ENCODE results near the gene SLIT3.

The SLIT3 gene

GRCh38 chr5:169225830-169226356 lies 75.0 kb downstream of the SLIT3 start:
- no peak for DNase-seq

GRCh38 chr5:169223595-169223953 lies 77.4 kb downstream of the SLIT3 start:
- no peaks in the 10 kb centered on the region for H3K36me3 ChIP-seq (ENCODE audit: control insufficient read depth, insufficient read depth, low read length)
- no peak overlapping the region for H3K27ac ChIP-seq (ENCODE audit: insufficient read depth, low read length, poor library complexity, severe bottlenecking)
- H3K4me3 ChIP-seq (ENCODE audit: insufficient read depth, low read depth, low read length, poor library complexity, severe bottlenecking) = no peak overlapping the region
- no peaks in the 10 kb centered on the region for H3K4me1 ChIP-seq (ENCODE audit: control insufficient read depth, insufficient read depth, low read length, poor library complexity, severe bottlenecking)
- no peaks in the 10 kb centered on the region for H3K9me3 ChIP-seq (ENCODE audit: control insufficient read depth, low read length)
- DNase-seq = no peak
- no peaks in the 10 kb centered on the region for H3K27me3 ChIP-seq (replicated peaks; ENCODE audit: control insufficient read depth, insufficient read depth, low read length, poor library complexity, severe bottlenecking)

More at GRCh38 chr5:169225830-169226356, 75.0 kb downstream of the SLIT3 start:
- Histone ChIP-seq H3K27ac (ENCODE audit: insufficient read depth, low read length, poor library complexity, severe bottlenecking) (no peak overlapping the region), H3K4me3 (ENCODE audit: insufficient read depth, low read depth, low read length, poor library complexity, severe bottlenecking) (no peak overlapping the region), H3K9me3 (ENCODE audit: control insufficient read depth, low read length) (no peaks in the 10 kb centered on the region), H3K27me3 (replicated peaks; ENCODE audit: control insufficient read depth, insufficient read depth, low read length, poor library complexity, severe bottlenecking) (no peaks in the 10 kb centered on the region), H3K4me1 (ENCODE audit: control insufficient read depth, insufficient read depth, low read length, poor library complexity, severe bottlenecking) (no peaks in the 10 kb centered on the region), H3K36me3 (ENCODE audit: control insufficient read depth, insufficient read depth, low read length) (no peaks in the 10 kb centered on the region)

GRCh38 chr5:169222934-169223594 lies 77.9 kb downstream of the SLIT3 start:
- Histone ChIP-seq H3K27me3 (replicated peaks; ENCODE audit: control insufficient read depth, insufficient read depth, low read length, poor library complexity, severe bottlenecking) (no peaks in the 10 kb centered on the region), H3K4me1 (ENCODE audit: control insufficient read depth, insufficient read depth, low read length, poor library complexity, severe bottlenecking) (no peaks in the 10 kb centered on the region), H3K27ac (ENCODE audit: insufficient read depth, low read length, poor library complexity, severe bottlenecking) (no peak overlapping the region), H3K9me3 (ENCODE audit: control insufficient read depth, low read length) (no peaks in the 10 kb centered on the region), H3K36me3 (ENCODE audit: control insufficient read depth, insufficient read depth, low read length) (no peaks in the 10 kb centered on the region), H3K4me3 (ENCODE audit: insufficient read depth, low read depth, low read length, poor library complexity, severe bottlenecking) (no peak overlapping the region)
- no peak for DNase-seq

GRCh38 chr5:169221519-169221918 lies 79.4 kb downstream of the SLIT3 start:
- no peak for DNase-seq
- no peak overlapping the region for H3K27ac ChIP-seq (ENCODE audit: insufficient read depth, low read length, poor library complexity, severe bottlenecking)
- H3K27me3 ChIP-seq (replicated peaks; ENCODE audit: control insufficient read depth, insufficient read depth, low read length, poor library complexity, severe bottlenecking) = no peaks in the 10 kb centered on the region
- no peaks in the 10 kb centered on the region for H3K36me3 ChIP-seq (ENCODE audit: control insufficient read depth, insufficient read depth, low read length)
- no peaks in the 10 kb centered on the region for H3K9me3 ChIP-seq (ENCODE audit: control insufficient read depth, low read length)
- no peak overlapping the region for H3K4me3 ChIP-seq (ENCODE audit: insufficient read depth, low read depth, low read length, poor library complexity, severe bottlenecking)
- H3K4me1 ChIP-seq (ENCODE audit: control insufficient read depth, insufficient read depth, low read length, poor library complexity, severe bottlenecking) = no peaks in the 10 kb centered on the region

GRCh38 chr5:169219961-169220360 lies 81.0 kb downstream of the SLIT3 start:
- Histone ChIP-seq H3K4me3 (ENCODE audit: insufficient read depth, low read depth, low read length, poor library complexity, severe bottlenecking) (no peak overlapping the region), H3K36me3 (ENCODE audit: control insufficient read depth, insufficient read depth, low read length) (no peaks in the 10 kb centered on the region), H3K9me3 (ENCODE audit: control insufficient read depth, low read length) (no peaks in the 10 kb centered on the region), H3K27me3 (replicated peaks; ENCODE audit: control insufficient read depth, insufficient read depth, low read length, poor library complexity, severe bottlenecking) (no peaks in the 10 kb centered on the region), H3K4me1 (ENCODE audit: control insufficient read depth, insufficient read depth, low read length, poor library complexity, severe bottlenecking) (no peaks in the 10 kb centered on the region), H3K27ac (ENCODE audit: insufficient read depth, low read length, poor library complexity, severe bottlenecking) (no peak overlapping the region)
- DNase-seq = no peak

GRCh38 chr5:169219351-169219750 lies 81.6 kb downstream of the SLIT3 start:
- Histone ChIP-seq H3K27me3 (replicated peaks; ENCODE audit: control insufficient read depth, insufficient read depth, low read length, poor library complexity, severe bottlenecking) (no peaks in the 10 kb centered on the region), H3K9me3 (ENCODE audit: control insufficient read depth, low read length) (no peaks in the 10 kb centered on the region), H3K36me3 (ENCODE audit: control insufficient read depth, insufficient read depth, low read length) (no peaks in the 10 kb centered on the region), H3K4me1 (ENCODE audit: control insufficient read depth, insufficient read depth, low read length, poor library complexity, severe bottlenecking) (no peaks in the 10 kb centered on the region), H3K27ac (ENCODE audit: insufficient read depth, low read length, poor library complexity, severe bottlenecking) (no peak overlapping the region), H3K4me3 (ENCODE audit: insufficient read depth, low read depth, low read length, poor library complexity, severe bottlenecking) (no peak overlapping the region)
- no peak for DNase-seq

GRCh38 chr5:169218861-169219260 lies 82.1 kb downstream of the SLIT3 start:
- no peak overlapping the region for H3K4me3 ChIP-seq (ENCODE audit: insufficient read depth, low read depth, low read length, poor library complexity, severe bottlenecking)
- H3K27ac ChIP-seq (ENCODE audit: insufficient read depth, low read length, poor library complexity, severe bottlenecking) = no peak overlapping the region
- H3K4me1 ChIP-seq (ENCODE audit: control insufficient read depth, insufficient read depth, low read length, poor library complexity, severe bottlenecking) = no peaks in the 10 kb centered on the region
- H3K36me3 ChIP-seq (ENCODE audit: control insufficient read depth, insufficient read depth, low read length) = no peaks in the 10 kb centered on the region
- H3K27me3 ChIP-seq (replicated peaks; ENCODE audit: control insufficient read depth, insufficient read depth, low read length, poor library complexity, severe bottlenecking) = no peaks in the 10 kb centered on the region
- no peaks in the 10 kb centered on the region for H3K9me3 ChIP-seq (ENCODE audit: control insufficient read depth, low read length)
- no peak for DNase-seq

GRCh38 chr5:169218176-169218575 lies 82.8 kb downstream of the SLIT3 start:
- DNase-seq = no peak
- Histone ChIP-seq H3K4me1 (ENCODE audit: control insufficient read depth, insufficient read depth, low read length, poor library complexity, severe bottlenecking) (no peaks in the 10 kb centered on the region), H3K27me3 (replicated peaks; ENCODE audit: control insufficient read depth, insufficient read depth, low read length, poor library complexity, severe bottlenecking) (no peaks in the 10 kb centered on the region), H3K9me3 (ENCODE audit: control insufficient read depth, low read length) (no peaks in the 10 kb centered on the region), H3K27ac (ENCODE audit: insufficient read depth, low read length, poor library complexity, severe bottlenecking) (no peak overlapping the region), H3K36me3 (ENCODE audit: control insufficient read depth, insufficient read depth, low read length) (no peaks in the 10 kb centered on the region), H3K4me3 (ENCODE audit: insufficient read depth, low read depth, low read length, poor library complexity, severe bottlenecking) (no peak overlapping the region)

- Histone ChIP-seq H3K9me3 (ENCODE audit: control insufficient read depth, low read length) (no peaks in the 10 kb centered on the region), H3K4me3 (ENCODE audit: insufficient read depth, low read depth, low read length, poor library complexity, severe bottlenecking) (no peak overlapping the region), H3K27ac (ENCODE audit: insufficient read depth, low read length, poor library complexity, severe bottlenecking) (no peak overlapping the region), H3K4me1 (ENCODE audit: control insufficient read depth, insufficient read depth, low read length, poor library complexity, severe bottlenecking) (no peaks in the 10 kb centered on the region), H3K36me3 (ENCODE audit: control insufficient read depth, insufficient read depth, low read length) (no peaks in the 10 kb centered on the region), H3K27me3 (replicated peaks; ENCODE audit: control insufficient read depth, insufficient read depth, low read length, poor library complexity, severe bottlenecking) (no peaks in the 10 kb centered on the region)
- no peak for DNase-seq
Observed at GRCh38 chr5:169216866-169217265, 84.1 kb downstream of the SLIT3 start.

- no peak overlapping the region for H3K27ac ChIP-seq (ENCODE audit: insufficient read depth, low read length, poor library complexity, severe bottlenecking)
- H3K4me3 ChIP-seq (ENCODE audit: insufficient read depth, low read depth, low read length, poor library complexity, severe bottlenecking) = no peak overlapping the region
- no peaks in the 10 kb centered on the region for H3K36me3 ChIP-seq (ENCODE audit: control insufficient read depth, insufficient read depth, low read length)
- H3K27me3 ChIP-seq (replicated peaks; ENCODE audit: control insufficient read depth, insufficient read depth, low read length, poor library complexity, severe bottlenecking) = no peaks in the 10 kb centered on the region
- no peaks in the 10 kb centered on the region for H3K4me1 ChIP-seq (ENCODE audit: control insufficient read depth, insufficient read depth, low read length, poor library complexity, severe bottlenecking)
- H3K9me3 ChIP-seq (ENCODE audit: control insufficient read depth, low read length) = no peaks in the 10 kb centered on the region
- DNase-seq = no peak
Observed at GRCh38 chr5:169213479-169213878, 87.5 kb downstream of the SLIT3 start.
